WI38 (cell line): ENCODE data around the gene MPRIP.

Experiments used
- H3K4me3 ChIP-seq: 2 replicates; pipeline ENCODE4 v1.5.1; 2011; ENCODE audit warnings: low read depth, mild to moderate bottlenecking, control low read depth, low read length
- TF ChIP-seq, protein P1 (sequence below): IDR thresholded peaks from 2 replicates; pipeline ENCODE4 v1.5.1; 2012; ENCODE audit warnings: low read depth, mild to moderate bottlenecking, control low read depth, low read length

Gene MPRIP

DNA sequence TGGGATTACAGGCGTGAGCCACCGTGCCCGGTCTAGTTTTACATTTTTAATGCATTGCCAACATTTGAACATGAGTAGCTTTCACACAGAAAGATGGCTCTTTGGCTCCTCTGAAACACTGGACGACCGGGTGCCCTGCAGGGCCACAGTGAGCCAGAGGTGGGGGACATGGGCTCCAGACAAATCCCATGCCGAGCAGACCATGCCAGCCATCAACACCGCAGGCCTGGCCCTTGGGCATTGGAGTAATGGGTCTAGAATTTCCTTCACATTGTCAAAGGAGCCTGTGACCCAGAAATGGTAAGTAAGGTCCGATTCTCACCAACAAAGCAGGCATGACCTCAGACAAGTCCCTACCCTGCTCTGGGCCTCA, 21.4 kb upstream of the MPRIP start:
- TF ChIP-seq, protein P1, sequence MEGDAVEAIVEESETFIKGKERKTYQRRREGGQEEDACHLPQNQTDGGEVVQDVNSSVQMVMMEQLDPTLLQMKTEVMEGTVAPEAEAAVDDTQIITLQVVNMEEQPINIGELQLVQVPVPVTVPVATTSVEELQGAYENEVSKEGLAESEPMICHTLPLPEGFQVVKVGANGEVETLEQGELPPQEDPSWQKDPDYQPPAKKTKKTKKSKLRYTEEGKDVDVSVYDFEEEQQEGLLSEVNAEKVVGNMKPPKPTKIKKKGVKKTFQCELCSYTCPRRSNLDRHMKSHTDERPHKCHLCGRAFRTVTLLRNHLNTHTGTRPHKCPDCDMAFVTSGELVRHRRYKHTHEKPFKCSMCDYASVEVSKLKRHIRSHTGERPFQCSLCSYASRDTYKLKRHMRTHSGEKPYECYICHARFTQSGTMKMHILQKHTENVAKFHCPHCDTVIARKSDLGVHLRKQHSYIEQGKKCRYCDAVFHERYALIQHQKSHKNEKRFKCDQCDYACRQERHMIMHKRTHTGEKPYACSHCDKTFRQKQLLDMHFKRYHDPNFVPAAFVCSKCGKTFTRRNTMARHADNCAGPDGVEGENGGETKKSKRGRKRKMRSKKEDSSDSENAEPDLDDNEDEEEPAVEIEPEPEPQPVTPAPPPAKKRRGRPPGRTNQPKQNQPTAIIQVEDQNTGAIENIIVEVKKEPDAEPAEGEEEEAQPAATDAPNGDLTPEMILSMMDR = no peak
- no peak overlapping the region for H3K4me3 ChIP-seq

DNA sequence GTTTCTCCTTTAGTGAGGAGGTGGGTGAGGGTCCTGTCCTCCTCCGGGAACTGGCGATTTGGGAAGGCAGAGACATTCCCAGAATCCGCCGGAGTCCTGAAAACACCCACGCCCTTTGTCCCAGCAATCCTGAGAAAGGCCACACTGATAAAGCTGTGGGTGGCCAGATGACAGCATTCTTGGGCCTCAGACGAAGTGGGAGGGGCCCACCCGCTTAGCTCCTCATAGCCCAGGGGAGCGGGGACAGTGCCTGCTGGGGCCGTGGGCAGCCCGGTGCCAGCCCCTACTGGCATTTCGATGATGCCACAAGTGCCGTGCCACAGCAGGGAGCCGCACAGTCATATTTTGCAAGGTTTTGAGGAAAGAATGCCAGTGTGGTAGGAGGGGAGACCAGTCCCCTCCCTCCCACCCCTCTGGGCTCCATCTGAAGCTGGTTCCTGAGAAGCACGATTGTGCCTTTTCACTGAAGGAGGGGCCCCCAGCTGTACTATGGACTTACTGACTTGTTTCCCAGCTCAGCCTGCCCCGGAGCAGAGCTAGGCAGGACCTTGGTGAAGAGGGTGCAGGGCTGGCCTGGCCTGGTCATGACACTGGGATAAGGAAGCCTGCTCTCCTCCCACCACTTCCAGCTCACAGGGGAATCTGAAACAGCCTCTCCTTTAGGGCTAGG, 20.9 kb upstream of the MPRIP start:
- TF ChIP-seq, protein P1 = no peak
- no peak overlapping the region for H3K4me3 ChIP-seq

DNA sequence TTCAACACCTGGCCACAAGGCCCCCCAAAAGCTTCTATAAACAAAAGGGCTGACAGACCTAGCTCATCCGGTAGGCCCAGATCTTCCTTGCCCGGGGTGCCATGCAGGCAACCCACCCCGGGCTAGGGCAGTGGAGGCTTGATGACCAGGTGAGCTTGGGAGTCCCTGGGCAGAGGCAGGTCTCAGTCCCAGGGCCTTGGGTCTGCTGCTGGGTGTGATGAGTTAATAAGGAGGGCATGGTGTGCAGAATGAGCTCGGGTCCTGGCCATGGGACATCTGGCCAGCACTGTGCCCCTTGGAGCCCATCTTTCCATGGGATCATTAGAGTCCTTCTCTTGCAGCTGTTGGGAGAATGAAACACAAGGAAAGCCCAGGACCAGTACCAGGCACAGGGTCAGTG, 20.2 kb upstream of the MPRIP start:
- TF ChIP-seq, protein P1 = no peak
- H3K4me3 ChIP-seq = no peak overlapping the region

DNA sequence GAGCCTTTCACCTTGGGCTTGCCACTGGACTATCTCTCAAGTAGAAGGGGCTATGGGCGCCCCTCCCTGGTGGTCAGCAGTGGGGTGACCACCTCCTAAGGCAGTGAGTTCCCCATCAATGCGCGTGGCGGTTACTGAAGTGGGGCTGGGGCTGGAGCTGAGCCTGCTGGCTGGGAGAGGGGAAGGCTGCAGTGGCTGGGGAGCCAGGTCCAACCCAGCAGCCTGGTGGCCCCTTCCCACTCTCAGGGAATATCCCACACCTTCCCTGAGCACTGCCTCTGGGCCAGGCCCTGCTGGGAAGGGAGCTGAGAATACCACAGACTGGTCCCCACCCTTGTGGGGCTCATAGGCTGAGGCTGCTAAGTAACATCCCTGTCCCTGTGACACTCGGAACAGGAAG, 19.8 kb upstream of the MPRIP start:
- H3K4me3 ChIP-seq = no peak overlapping the region
- TF ChIP-seq, protein P1 = no peak

DNA sequence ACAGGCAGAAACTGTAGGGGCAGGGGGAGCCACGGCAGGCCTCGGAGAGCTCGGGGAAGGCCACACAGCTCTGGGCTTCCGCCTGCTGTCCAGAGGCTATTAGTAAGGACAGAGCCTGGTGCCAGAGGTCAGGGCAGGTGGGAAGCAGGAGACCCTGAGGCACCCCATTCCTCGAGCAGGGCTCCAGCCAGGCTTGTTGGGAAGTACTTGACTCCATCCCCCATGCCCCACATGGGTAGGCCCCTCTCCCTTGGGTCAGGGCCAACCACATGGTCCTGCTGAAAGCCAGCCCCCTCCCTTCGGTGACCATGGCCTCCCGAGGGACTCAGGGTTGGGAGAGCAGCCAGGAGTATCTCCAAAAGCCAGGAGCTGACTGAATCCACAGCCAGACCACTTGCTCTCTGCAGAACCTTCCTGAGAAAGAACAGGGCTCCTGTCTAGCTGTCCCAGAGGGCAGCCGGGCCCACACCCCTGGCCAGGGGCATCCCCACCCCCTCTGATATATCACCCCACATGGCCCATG, 17.4 kb upstream of the MPRIP start:
- no peak overlapping the region for H3K4me3 ChIP-seq
- TF ChIP-seq, protein P1 = no peak

DNA sequence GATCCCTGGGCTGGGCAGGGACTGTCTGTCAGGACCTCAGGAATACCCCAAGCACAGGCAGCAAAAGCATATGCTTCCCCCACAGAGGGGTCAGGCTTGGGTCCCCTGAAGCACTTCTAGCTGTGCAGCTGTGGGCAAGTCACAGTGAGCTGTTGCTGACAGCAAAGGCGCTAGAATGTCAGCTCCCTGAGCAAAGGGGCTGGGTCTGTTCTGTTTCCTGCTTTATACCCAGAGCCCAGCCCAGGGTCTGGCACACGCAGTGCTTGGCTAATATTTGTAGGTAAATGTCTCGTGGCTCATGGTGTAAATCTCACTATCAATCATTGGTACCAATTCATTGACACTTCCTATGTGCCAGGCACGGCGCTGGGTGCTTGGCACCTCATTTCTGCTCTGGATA, 16.6 kb upstream of the MPRIP start:
- TF ChIP-seq, protein P1 = no peak
- H3K4me3 ChIP-seq = no peak overlapping the region

DNA sequence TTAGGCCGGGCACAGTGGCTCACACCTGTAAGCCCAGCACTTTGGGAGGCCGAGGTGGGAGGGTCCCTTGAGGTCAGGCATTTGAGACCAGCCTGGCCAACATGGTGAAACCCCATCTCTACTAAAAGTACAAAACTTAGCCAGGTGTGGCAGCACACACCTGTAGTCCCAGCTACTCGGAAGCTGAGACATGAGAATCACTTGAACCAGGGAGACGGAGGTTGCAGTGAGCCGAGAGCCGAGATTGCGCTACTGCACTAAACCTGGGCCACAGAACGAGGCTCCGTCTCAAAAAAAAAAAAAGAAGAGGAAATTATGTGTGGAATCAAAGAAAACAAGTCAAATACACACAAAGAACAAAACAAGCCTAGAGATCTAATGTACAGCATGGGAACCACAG, 16.1 kb upstream of the MPRIP start:
- H3K4me3 ChIP-seq = no peak overlapping the region
- TF ChIP-seq, protein P1 = no peak
